ENCODE data around the gene FTO. TPM values are rescaled to one million over a fixed set of nuclear protein-coding genes. Genes with fewer than 3 reads are reported as not detected.

FTO gene
- total and polyA plus RNA-seq, 2 of the 13 experiments (the other 11 are each of a cell fraction or from before 2014, with no cell fraction given): 41.6 to 55.8 TPM

- TF ChIP-seq ZNF276 (CRISPR knock-in tag; IDR thresholded peaks at IDR 0.05; ENCODE audit: low read depth) (no peak), FOXJ3 (CRISPR knock-in tag; IDR thresholded peaks at IDR 0.05; ENCODE audit: borderline replicate concordance) (peak; percentile 51; the same call in 1 of the 2 replicates), HOXA5 (CRISPR knock-in tag; IDR thresholded peaks at IDR 0.05) (no peak), ZNF251 (CRISPR knock-in tag; IDR thresholded peaks at IDR 0.05) (no peak), PRPF4 (IDR thresholded peaks at IDR 0.05; ENCODE audit: low read depth, low read length, poor library complexity, severe bottlenecking) (no peak), ZNF292 (CRISPR knock-in tag; IDR thresholded peaks at IDR 0.05; ENCODE audit: borderline replicate concordance, low read depth) (peak; percentile 85; the same call in 1 of the 2 replicates), PRMT3 (CRISPR knock-in tag; IDR thresholded peaks at IDR 0.05; ENCODE audit: borderline replicate concordance, low read depth) (no peak), PAX8 (CRISPR knock-in tag; IDR thresholded peaks at IDR 0.05; ENCODE audit: borderline replicate concordance) (no peak), ZKSCAN1 (IDR thresholded peaks at IDR 0.05; ENCODE audit: low read length) (no peak), SMAD3 (CRISPR knock-in tag; IDR thresholded peaks at IDR 0.05) (no peak), NR2F6 (IDR thresholded peaks at IDR 0.05) (no peak), NR2F6 (CRISPR knock-in tag; IDR thresholded peaks at IDR 0.05) (peak; percentile 55; the same call in 1 of the 2 replicates), ZNF713 (CRISPR knock-in tag; IDR thresholded peaks at IDR 0.05) (no peak), RARA (CRISPR knock-in tag; IDR thresholded peaks at IDR 0.05) (peak; percentile 38; the same call in 1 of the 2 replicates), PHB2 (IDR thresholded peaks at IDR 0.05; ENCODE audit: partially characterized antibody) (no peak), HDAC2 (CRISPR knock-in tag; IDR thresholded peaks at IDR 0.05) (peak; percentile 82; the same call in 1 of the 2 replicates), ZNF605 (CRISPR knock-in tag; IDR thresholded peaks at IDR 0.05) (no peak), ZNF24 (IDR thresholded peaks at IDR 0.05) (no peak), KLF15 (CRISPR knock-in tag; IDR thresholded peaks at IDR 0.05; ENCODE audit: borderline replicate concordance) (no peak), ZNF558 (CRISPR knock-in tag; IDR thresholded peaks at IDR 0.05; ENCODE audit: borderline replicate concordance) (no peak), NFIC (IDR thresholded peaks at IDR 0.05; ENCODE audit: low read length) (0 out of 2 replicates have a peak, but pooled peaks have one; percentile 45), MAZ (IDR thresholded peaks at IDR 0.05; ENCODE audit: borderline replicate concordance, low read depth, low read length) (no peak), MAZ (CRISPR knock-in tag; IDR thresholded peaks at IDR 0.05; ENCODE audit: low read depth) (no peak), PHF20 (CRISPR knock-in tag; IDR thresholded peaks at IDR 0.05) (no peak), CCDC6 (CRISPR knock-in tag; IDR thresholded peaks at IDR 0.05) (no peak), MLX (CRISPR knock-in tag; IDR thresholded peaks at IDR 0.05) (peak; percentile 55; the same call in 1 of the 2 replicates), SIX4 (CRISPR knock-in tag; IDR thresholded peaks at IDR 0.05) (peak; percentile 79), POLR2G (IDR thresholded peaks at IDR 0.05; ENCODE audit: low read depth, low read length) (no peak), NCOA5 (CRISPR knock-in tag; IDR thresholded peaks at IDR 0.05) (no peak), ZNF556 (CRISPR knock-in tag; IDR thresholded peaks at IDR 0.05; ENCODE audit: borderline replicate concordance) (peak; percentile 59; the same call in 1 of the 2 replicates), GABPB1 (CRISPR knock-in tag; IDR thresholded peaks at IDR 0.05) (peak; percentile 17; the same call in 1 of the 2 replicates), POGZ (CRISPR knock-in tag; IDR thresholded peaks at IDR 0.05) (peak; percentile 91), HNF4G (IDR thresholded peaks at IDR 0.05; ENCODE audit: borderline replicate concordance, low read depth, low read length) (peak; percentile 87), HNF4G (CRISPR knock-in tag; IDR thresholded peaks at IDR 0.05; ENCODE audit: borderline replicate concordance, low read depth) (peak; percentile 74; the same call in 1 of the 2 replicates)
Measured at GRCh38 chr16:54040480-54040879, 336.5 kb downstream of the FTO start (continued).
